ENCODE data around the gene OPA3. TPM values are rescaled to one million over a fixed set of nuclear protein-coding genes. Genes with fewer than 3 reads are reported as not detected.

The OPA3 gene
- polyA plus RNA-seq, 1 donor from 2014 or later: 6.0 TPM

DNA sequence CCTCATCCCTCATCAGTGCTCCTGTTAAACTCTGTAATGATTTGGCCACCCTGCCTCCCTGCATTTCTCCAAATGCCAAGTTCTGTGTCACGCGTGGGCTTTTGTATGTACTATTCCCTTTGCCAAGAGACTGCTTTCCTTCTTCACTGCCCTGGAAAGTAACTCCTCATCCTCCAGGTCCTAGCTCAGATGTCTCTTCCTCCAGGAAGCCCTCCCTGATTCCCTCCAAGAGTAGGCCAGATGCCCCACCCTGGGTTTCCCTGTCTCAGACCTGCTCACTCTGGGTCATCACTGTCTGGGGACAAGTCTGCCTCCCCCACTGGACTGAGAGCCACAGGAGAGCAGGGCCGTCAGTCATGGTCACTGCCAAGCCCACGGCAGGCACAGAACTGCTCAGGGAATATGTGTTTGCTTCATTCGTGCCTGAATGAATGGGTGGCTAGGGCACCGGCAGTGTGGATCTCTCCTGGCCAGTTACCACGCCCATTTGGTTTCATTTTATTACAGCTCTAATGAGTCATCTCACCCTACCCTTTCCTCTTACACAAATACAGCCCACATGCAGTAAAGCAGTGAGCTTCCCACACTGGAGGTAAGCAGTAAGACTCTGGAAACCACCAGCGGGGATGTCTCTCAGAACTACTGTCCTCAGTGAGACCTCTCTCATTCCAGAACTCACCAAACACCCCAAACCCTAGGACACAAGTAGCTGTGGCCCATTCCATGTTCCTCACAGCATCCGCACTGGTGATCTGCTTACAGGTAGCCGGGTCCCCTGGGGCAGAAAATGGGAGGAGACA is 29.5 kb upstream of the OPA3 start:
- Histone ChIP-seq H3K4me2 (ENCODE audit: low read length) (no peak overlapping the region), H3K9ac (ENCODE audit: low read length) (no peak overlapping the region), H3K9me2 (ENCODE audit: insufficient read depth, low read length) (no peaks in the 10 kb centered on the region), H3K27ac (ENCODE audit: low read length) (no peak overlapping the region), H2AFZ (ENCODE audit: low read depth, low read length) (no peak overlapping the region), H3K79me2 (replicated peaks; ENCODE audit: insufficient read depth, low read length) (no peaks in the 10 kb centered on the region), H3K27me3 (ENCODE audit: insufficient read depth, low read depth, low read length) (no peaks in the 10 kb centered on the region), H3K4me3 (ENCODE audit: low read length) (no peak overlapping the region), H3K36me3 (ENCODE audit: insufficient read depth, low read length) (no peaks in the 10 kb centered on the region), H3K9me3 (ENCODE audit: low read length) (no peaks in the 10 kb centered on the region), H3F3A (ENCODE audit: insufficient read depth, low read length, poor library complexity, severe bottlenecking) (no peaks in the 10 kb centered on the region), H4K20me1 (ENCODE audit: insufficient read depth) (no peaks in the 10 kb centered on the region)
- TF ChIP-seq SMC3 (conservative IDR thresholded peaks at IDR 0.05; ENCODE audit: poor library complexity) (no peak), RAD21 (conservative IDR thresholded peaks at IDR 0.05) (no peak), TAF1 (IDR thresholded peaks at IDR 0.05; ENCODE audit: low read depth) (no peak), POLR2AphosphoS5 (IDR thresholded peaks at IDR 0.05) (no peak), EP300 (conservative IDR thresholded peaks at IDR 0.05; ENCODE audit: poor library complexity, severe bottlenecking) (no peak), MXI1 (conservative IDR thresholded peaks at IDR 0.05; ENCODE audit: poor library complexity, severe bottlenecking) (no peak), EZH2 (IDR thresholded peaks at IDR 0.05; ENCODE audit: borderline replicate concordance, insufficient read depth, low read length, poor library complexity, severe bottlenecking) (no peak)
- TF ChIP-seq, protein P1, sequence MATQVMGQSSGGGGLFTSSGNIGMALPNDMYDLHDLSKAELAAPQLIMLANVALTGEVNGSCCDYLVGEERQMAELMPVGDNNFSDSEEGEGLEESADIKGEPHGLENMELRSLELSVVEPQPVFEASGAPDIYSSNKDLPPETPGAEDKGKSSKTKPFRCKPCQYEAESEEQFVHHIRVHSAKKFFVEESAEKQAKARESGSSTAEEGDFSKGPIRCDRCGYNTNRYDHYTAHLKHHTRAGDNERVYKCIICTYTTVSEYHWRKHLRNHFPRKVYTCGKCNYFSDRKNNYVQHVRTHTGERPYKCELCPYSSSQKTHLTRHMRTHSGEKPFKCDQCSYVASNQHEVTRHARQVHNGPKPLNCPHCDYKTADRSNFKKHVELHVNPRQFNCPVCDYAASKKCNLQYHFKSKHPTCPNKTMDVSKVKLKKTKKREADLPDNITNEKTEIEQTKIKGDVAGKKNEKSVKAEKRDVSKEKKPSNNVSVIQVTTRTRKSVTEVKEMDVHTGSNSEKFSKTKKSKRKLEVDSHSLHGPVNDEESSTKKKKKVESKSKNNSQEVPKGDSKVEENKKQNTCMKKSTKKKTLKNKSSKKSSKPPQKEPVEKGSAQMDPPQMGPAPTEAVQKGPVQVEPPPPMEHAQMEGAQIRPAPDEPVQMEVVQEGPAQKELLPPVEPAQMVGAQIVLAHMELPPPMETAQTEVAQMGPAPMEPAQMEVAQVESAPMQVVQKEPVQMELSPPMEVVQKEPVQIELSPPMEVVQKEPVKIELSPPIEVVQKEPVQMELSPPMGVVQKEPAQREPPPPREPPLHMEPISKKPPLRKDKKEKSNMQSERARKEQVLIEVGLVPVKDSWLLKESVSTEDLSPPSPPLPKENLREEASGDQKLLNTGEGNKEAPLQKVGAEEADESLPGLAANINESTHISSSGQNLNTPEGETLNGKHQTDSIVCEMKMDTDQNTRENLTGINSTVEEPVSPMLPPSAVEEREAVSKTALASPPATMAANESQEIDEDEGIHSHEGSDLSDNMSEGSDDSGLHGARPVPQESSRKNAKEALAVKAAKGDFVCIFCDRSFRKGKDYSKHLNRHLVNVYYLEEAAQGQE (IDR thresholded peaks at IDR 0.05; ENCODE audit: borderline replicate concordance): no peak
- TF ChIP-seq, protein P2, sequence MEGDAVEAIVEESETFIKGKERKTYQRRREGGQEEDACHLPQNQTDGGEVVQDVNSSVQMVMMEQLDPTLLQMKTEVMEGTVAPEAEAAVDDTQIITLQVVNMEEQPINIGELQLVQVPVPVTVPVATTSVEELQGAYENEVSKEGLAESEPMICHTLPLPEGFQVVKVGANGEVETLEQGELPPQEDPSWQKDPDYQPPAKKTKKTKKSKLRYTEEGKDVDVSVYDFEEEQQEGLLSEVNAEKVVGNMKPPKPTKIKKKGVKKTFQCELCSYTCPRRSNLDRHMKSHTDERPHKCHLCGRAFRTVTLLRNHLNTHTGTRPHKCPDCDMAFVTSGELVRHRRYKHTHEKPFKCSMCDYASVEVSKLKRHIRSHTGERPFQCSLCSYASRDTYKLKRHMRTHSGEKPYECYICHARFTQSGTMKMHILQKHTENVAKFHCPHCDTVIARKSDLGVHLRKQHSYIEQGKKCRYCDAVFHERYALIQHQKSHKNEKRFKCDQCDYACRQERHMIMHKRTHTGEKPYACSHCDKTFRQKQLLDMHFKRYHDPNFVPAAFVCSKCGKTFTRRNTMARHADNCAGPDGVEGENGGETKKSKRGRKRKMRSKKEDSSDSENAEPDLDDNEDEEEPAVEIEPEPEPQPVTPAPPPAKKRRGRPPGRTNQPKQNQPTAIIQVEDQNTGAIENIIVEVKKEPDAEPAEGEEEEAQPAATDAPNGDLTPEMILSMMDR (IDR thresholded peaks at IDR 0.05; ENCODE audit: poor library complexity, severe bottlenecking): no peak

DNA sequence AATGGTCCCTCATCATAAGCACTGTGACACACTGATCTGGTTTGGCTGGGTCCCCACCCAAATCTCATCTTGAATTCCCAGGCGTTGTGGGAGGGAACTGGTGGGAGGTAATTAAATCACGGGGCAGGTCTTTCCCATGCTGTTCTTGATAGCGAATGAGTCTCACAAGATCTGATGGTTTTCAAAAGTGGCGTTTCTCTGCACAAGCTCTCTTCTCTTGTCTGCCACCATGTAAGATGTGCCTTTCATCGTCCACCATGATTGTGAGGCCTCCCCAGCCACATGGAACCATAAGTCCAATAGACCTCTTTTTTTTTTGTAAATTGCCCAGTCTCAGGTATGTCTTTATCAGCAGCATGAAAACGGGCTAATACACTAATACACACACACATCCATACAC is 24.3 kb upstream of the OPA3 start:
- Histone ChIP-seq H3K36me3 (ENCODE audit: insufficient read depth, low read length) (no peaks in the 10 kb centered on the region), H4K20me1 (ENCODE audit: insufficient read depth) (no peaks in the 10 kb centered on the region), H3K4me2 (ENCODE audit: low read length) (no peak overlapping the region), H3K79me2 (replicated peaks; ENCODE audit: insufficient read depth, low read length) (no peaks in the 10 kb centered on the region), H3K9ac (ENCODE audit: low read length) (no peak overlapping the region), H3K27ac (ENCODE audit: low read length) (no peak overlapping the region), H2AFZ (ENCODE audit: low read depth, low read length) (no peak overlapping the region), H3F3A (ENCODE audit: insufficient read depth, low read length, poor library complexity, severe bottlenecking) (no peaks in the 10 kb centered on the region), H3K4me3 (ENCODE audit: low read length) (no peak overlapping the region), H3K27me3 (ENCODE audit: insufficient read depth, low read depth, low read length) (no peaks in the 10 kb centered on the region), H3K9me2 (ENCODE audit: insufficient read depth, low read length) (no peaks in the 10 kb centered on the region), H3K9me3 (ENCODE audit: low read length) (no peaks in the 10 kb centered on the region)
- TF ChIP-seq EP300 (conservative IDR thresholded peaks at IDR 0.05; ENCODE audit: poor library complexity, severe bottlenecking) (no peak), TAF1 (IDR thresholded peaks at IDR 0.05; ENCODE audit: low read depth) (no peak), MXI1 (conservative IDR thresholded peaks at IDR 0.05; ENCODE audit: poor library complexity, severe bottlenecking) (no peak), EZH2 (IDR thresholded peaks at IDR 0.05; ENCODE audit: borderline replicate concordance, insufficient read depth, low read length, poor library complexity, severe bottlenecking) (no peak), SMC3 (conservative IDR thresholded peaks at IDR 0.05; ENCODE audit: poor library complexity) (no peak)
- TF ChIP-seq, protein P1 (IDR thresholded peaks at IDR 0.05; ENCODE audit: borderline replicate concordance): no peak
- TF ChIP-seq, protein P2 (IDR thresholded peaks at IDR 0.05; ENCODE audit: poor library complexity, severe bottlenecking): no peak

Measured in neural cell (in vitro differentiated cells).